ENCODE data around the gene PRR19.

GRCh38 chr19:42323473-42323851, 21.5 kb downstream of the PRR19 start:
- TF ChIP-seq, protein P1, sequence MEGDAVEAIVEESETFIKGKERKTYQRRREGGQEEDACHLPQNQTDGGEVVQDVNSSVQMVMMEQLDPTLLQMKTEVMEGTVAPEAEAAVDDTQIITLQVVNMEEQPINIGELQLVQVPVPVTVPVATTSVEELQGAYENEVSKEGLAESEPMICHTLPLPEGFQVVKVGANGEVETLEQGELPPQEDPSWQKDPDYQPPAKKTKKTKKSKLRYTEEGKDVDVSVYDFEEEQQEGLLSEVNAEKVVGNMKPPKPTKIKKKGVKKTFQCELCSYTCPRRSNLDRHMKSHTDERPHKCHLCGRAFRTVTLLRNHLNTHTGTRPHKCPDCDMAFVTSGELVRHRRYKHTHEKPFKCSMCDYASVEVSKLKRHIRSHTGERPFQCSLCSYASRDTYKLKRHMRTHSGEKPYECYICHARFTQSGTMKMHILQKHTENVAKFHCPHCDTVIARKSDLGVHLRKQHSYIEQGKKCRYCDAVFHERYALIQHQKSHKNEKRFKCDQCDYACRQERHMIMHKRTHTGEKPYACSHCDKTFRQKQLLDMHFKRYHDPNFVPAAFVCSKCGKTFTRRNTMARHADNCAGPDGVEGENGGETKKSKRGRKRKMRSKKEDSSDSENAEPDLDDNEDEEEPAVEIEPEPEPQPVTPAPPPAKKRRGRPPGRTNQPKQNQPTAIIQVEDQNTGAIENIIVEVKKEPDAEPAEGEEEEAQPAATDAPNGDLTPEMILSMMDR (IDR thresholded peaks at IDR 0.05): no peak
- TF ChIP-seq EP300 (IDR thresholded peaks at IDR 0.05) (no peak), POLR2AphosphoS5 (IDR thresholded peaks at IDR 0.05) (no peak), POLR2A (IDR thresholded peaks at IDR 0.05; ENCODE audit: low read depth) (no peak)
